Motor neuron (in vitro differentiated cells): Measurements from ENCODE around the gene CD4. TPM values are rescaled to one million over a fixed set of nuclear protein-coding genes. Genes with fewer than 3 reads are reported as not detected.

Experiments used
- ATAC-seq, 8 experiments: fragments of 200-7000 bp; cut with Tn5 transposase; replicated peaks in 6 of 8; 2 replicates each; pipeline ENCODE4 v1.8.0; 2021; ENCODE audit warnings: mild to moderate bottlenecking in 8 of 8, moderate library complexity in 8 of 8
- H3K27ac ChIP-seq, 2 donors: fragments of 250-450 bp; sonication (Bioruptor Pico); 2 replicates each; pipeline ENCODE4 v1.9.0; 2021; ENCODE audit warnings: antibody characterized with exemption in 2 of 2, mild to moderate bottlenecking in 2 of 2, moderate library complexity in 1 of 2
- H3K4me1 ChIP-seq, 2 donors: fragments of 250-450 bp; sonication (Bioruptor Pico); replicated peaks in 1 of 2; 2 replicates each; pipeline ENCODE4 v1.6.1; 2021; ENCODE audit warnings: antibody characterized with exemption in 2 of 2, mild to moderate bottlenecking in 2 of 2, moderate library complexity in 1 of 2
- H3K4me3 ChIP-seq, 5 donors: fragments of 250-450 bp; sonication (Bioruptor Pico); 2 replicates each; pipeline ENCODE4 v1.9.0; 2021; ENCODE audit warnings: antibody characterized with exemption in 5 of 5, mild to moderate bottlenecking in 5 of 5, moderate library complexity in 4 of 5
- WGBS, 10 experiments: fragments of 450-650 bp; shearing (Covaris generic); methylation state at CpG; one replicate each; pipeline ENCODE4 v1.0.0; 2022; 5-methylcytosine and 5-hydroxymethylcytosine counted together
- in situ Hi-C, 9 experiments: fragments of 400-800 bp; cut with MboI; loops; one replicate each; pipeline ENCODE4 v1.15.0; 2021; ENCODE audit warnings: low sequenced_read_pairs in 9 of 9, low pct_unique_long_range_greater_than_20kb in 2 of 9; ENCODE audit not compliant: unreplicated experiment in 9 of 9
- total RNA-seq, 8 experiments: library from RNA; unstranded; fragments of 300-600 nt; gene quantifications; 2 replicates each; pipeline versions ENCODE4 v1.2.3 to v1.2.4, GENCODE V29; 2022

The CD4 gene
- total RNA-seq, 8 experiments from 2014 or later, result 0.49 to 2.8 (median 1.1) TPM

- H3K4me3 ChIP-seq, result peak overlapping the region; percentile 84 to 96 (median 92)
- peaks cover 31 to 39% of the 10 kb centered on the region in 2 donors for H3K4me1 ChIP-seq
- H3K27ac ChIP-seq, result peak overlapping the region; percentile 95 to 96
- ATAC-seq, result peak in 5 of 8 experiments; percentile 0 to 4 (median 1)
- WGBS, 10 experiments, result 0% methylated on average over 1 to 5 of the region's 44 CpGs; no CpG with 5 or more reads in 3 of the 10 experiments
- in situ Hi-C loops, result no loop called here
Observed at GRCh38 chr12:6767353-6768319, 21.7 kb upstream of the CD4 start.

GRCh38 chr12:6768437-6768914 lies 20.9 kb upstream of the CD4 start:
- ATAC-seq, result peak in 1 of 8 experiments; percentile 0
- in situ Hi-C loops, result no loop called here
- WGBS, 10 experiments, result 0 to 8% (median 0%) methylated on average over 1 to 2 of the region's 6 CpGs; no CpG with 5 or more reads in 6 of the 10 experiments
- H3K4me3 ChIP-seq, result peak overlapping the region; percentile 84 to 96 (median 92)
- peak overlapping the region; percentile 95 to 96 for H3K27ac ChIP-seq
- H3K4me1 ChIP-seq, result peaks cover 35 to 44% of the 10 kb centered on the region in 2 donors

- WGBS, 10 experiments, result no CpG with 5 or more reads among the region's 6 CpGs
- peak in 1 of 8 experiments; percentile 0 for ATAC-seq
- peak overlapping the region; percentile 95 to 96 for H3K27ac ChIP-seq
- in situ Hi-C loops, result no loop called here
- H3K4me1 ChIP-seq, result peaks cover 35 to 44% of the 10 kb centered on the region in 2 donors
- peak overlapping the region; percentile 84 to 96 (median 92) for H3K4me3 ChIP-seq
Observed at GRCh38 chr12:6768990-6769389, 20.3 kb upstream of the CD4 start.

GRCh38 chr12:6769666-6770065 lies 19.7 kb upstream of the CD4 start:
- Histone ChIP-seq H3K4me3 (peak overlapping the region in 1 of 5 donors; percentile 84), H3K27ac (no peak overlapping the region), H3K4me1 (peaks cover 35 to 45% of the 10 kb centered on the region in 2 donors)
- 86 to 100% methylated on average over 1 to 2 of the region's 4 CpGs; no CpG with 5 or more reads in 8 of the 10 experiments for WGBS, 10 experiments
- no peak for ATAC-seq
- in situ Hi-C loops, result no loop called here

- 60 to 96% methylated on average over 1 to 4 of the region's 12 CpGs; no CpG with 5 or more reads in 8 of the 10 experiments for WGBS, 10 experiments
- H3K4me1 ChIP-seq, result peaks cover 31 to 41% of the 10 kb centered on the region in 2 donors
- H3K4me3 ChIP-seq, result no peak overlapping the region
- H3K27ac ChIP-seq, result no peak overlapping the region
- in situ Hi-C loops, result no loop called here
- ATAC-seq, result no peak
Observed at GRCh38 chr12:6770094-6770493, 19.2 kb upstream of the CD4 start.

- ATAC-seq, result no peak
- in situ Hi-C loops, result no loop called here
- H3K4me3 ChIP-seq, result no peak overlapping the region
- peaks cover 30 to 39% of the 10 kb centered on the region in 2 donors for H3K4me1 ChIP-seq
- no peak overlapping the region for H3K27ac ChIP-seq
- WGBS, 10 experiments, result 20 to 83% (median 80%) methylated on average over 1 of the region's 10 CpGs; no CpG with 5 or more reads in 7 of the 10 experiments
Observed at GRCh38 chr12:6770600-6770999, 18.7 kb upstream of the CD4 start.

- in situ Hi-C loops, result no loop called here
- ATAC-seq, result no peak
- Histone ChIP-seq H3K4me3 (no peak overlapping the region), H3K27ac (no peak overlapping the region), H3K4me1 (peaks cover 30 to 39% of the 10 kb centered on the region in 2 donors)
- WGBS, 10 experiments, result 92 to 100% (median 100%) methylated on average over 2 to 4 of the region's 4 CpGs; no CpG with 5 or more reads in 7 of the 10 experiments
Observed at GRCh38 chr12:6771091-6771495, 18.2 kb upstream of the CD4 start.

- H3K27ac ChIP-seq, result no peak overlapping the region
- no peak overlapping the region for H3K4me3 ChIP-seq
- no peak for ATAC-seq
- WGBS, 10 experiments, result 78 to 100% (median 95%) methylated on average over 3 to 10 of the region's 12 CpGs
- in situ Hi-C loops, result no loop called here
- H3K4me1 ChIP-seq, result peaks cover 30 to 39% of the 10 kb centered on the region in 2 donors
Observed at GRCh38 chr12:6771509-6772330, 17.6 kb upstream of the CD4 start.

GRCh38 chr12:6772331-6772695 lies 17.0 kb upstream of the CD4 start, which contains the start of gene LAG3:
LAG3 (plus strand) TSS chr12:6772520; CDS start chr12:6772853, 333 bp downstream.
- in situ Hi-C loops, result no loop called here
- no peak for ATAC-seq
- 50% methylated on average over 2 of the region's 15 CpGs; no CpG with 5 or more reads in 9 of the 10 experiments for WGBS, 10 experiments
- Histone ChIP-seq H3K27ac (no peak within 1 kb of the TSS), H3K4me3 (no peak within 1 kb of the TSS), H3K4me1 (peaks cover 30 to 39% of the 10 kb centered on the region in 2 donors)

GRCh38 chr12:6772726-6773589 lies 16.4 kb upstream of the CD4 start:
- peak overlapping the region in 1 of 5 donors; percentile 7 for H3K4me3 ChIP-seq
- no peak overlapping the region for H3K27ac ChIP-seq
- WGBS, 10 experiments, result 50 to 100% (median 85%) methylated on average over 1 to 8 of the region's 21 CpGs; no CpG with 5 or more reads in 4 of the 10 experiments
- peak in 3 of 8 experiments; percentile 2 to 4 (median 3) for ATAC-seq
- in situ Hi-C loops, result no loop called here
- H3K4me1 ChIP-seq, result peaks cover 35 to 44% of the 10 kb centered on the region in 2 donors

- in situ Hi-C loops, result no loop called here
- WGBS, 10 experiments, result 100% methylated on average over 2 of the region's 60 CpGs; no CpG with 5 or more reads in 9 of the 10 experiments
- Histone ChIP-seq H3K4me3 (peak overlapping the region in 4 of 5 donors; percentile 7 to 19 (median 11)), H3K27ac (no peak overlapping the region), H3K4me1 (peaks cover 42 to 52% of the 10 kb centered on the region in 2 donors)
- ATAC-seq, result peak in 5 of 8 experiments; percentile 12 to 44 (median 37)
Observed at GRCh38 chr12:6773590-6774351, 15.6 kb upstream of the CD4 start.
